GM21526 (cell line): ENCODE data around the gene CEMIP.

Source experiments
- ATAC-seq: cut with Tn5 transposase; IDR thresholded peaks from one replicate; pipeline ENCODE4 v1.9.1; 2021; ENCODE audit warnings: moderate library complexity; ENCODE audit not compliant: unreplicated experiment, low FRiP score

The CEMIP gene

DNA sequence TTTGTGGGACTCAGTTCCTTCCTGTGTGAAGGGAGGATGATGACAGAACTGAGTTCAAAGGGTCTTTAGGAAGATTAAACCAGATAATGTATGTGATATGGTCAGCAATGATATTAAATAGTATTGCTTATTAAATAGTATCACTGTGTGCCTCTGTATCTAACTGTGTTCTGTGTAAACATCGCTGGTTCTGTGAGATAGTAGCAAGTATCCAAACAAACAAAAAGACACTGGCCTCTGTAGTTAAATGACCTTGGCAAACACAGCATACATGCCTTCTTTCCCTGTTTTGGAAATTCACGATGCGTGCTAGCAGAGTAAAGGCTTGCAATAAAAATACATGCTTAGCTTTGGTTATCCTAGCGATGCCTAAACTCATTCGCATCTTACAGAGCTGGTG lies 134.4 kb downstream of the CEMIP start:
- ATAC-seq, result no peak

DNA sequence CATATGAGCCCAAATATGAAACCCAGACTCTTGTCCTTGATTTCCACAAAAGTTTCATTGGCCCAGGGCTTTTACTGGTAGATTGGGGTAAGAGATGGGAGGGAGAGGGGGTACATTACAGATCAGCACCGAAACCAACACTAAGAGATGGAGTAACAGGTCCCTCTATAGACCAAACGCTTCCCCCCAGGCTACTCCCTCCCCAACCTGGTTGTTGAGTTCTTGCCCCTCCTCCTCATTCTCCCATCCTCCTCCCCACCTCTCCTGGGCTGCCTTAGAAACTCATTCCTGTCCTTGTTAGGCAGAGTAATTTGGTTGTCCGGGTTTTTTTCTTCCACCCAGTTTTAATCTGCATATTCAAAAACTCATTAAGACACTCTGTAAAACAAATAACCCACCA lies 136.3 kb downstream of the CEMIP start:
- ATAC-seq, result no peak

DNA sequence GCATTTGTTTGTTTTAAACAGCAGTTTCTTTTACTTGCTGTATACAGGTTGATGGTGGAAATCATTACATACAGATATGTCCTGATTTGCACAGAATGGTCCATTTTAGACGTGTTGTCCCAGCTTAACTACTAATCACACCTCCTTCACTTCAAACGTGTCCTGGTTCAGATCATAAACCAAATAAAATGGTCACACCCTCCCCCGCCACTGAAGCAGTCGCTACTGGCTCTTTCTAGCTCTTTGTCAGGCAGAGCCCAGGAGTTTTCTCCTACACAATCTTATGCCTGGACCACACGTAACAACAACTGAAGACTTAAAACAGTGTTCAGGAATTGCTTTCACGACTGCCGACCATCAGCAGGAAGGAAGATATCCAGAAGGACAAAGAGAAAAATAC lies 136.9 kb downstream of the CEMIP start:
- ATAC-seq, result no peak

- no peak for ATAC-seq
Measured at GRCh38 chr15:80918196-80918783, 139.1 kb downstream of the CEMIP start.

GRCh38 chr15:80920271-80920699 lies 141.1 kb downstream of the CEMIP start:
- no peak for ATAC-seq

GRCh38 chr15:80921736-80922410 lies 142.7 kb downstream of the CEMIP start:
- no peak for ATAC-seq

- no peak for ATAC-seq
Measured at GRCh38 chr15:80923668-80924067, 144.5 kb downstream of the CEMIP start.

GRCh38 chr15:80924278-80924677 lies 145.1 kb downstream of the CEMIP start:
- no peak for ATAC-seq

DNA sequence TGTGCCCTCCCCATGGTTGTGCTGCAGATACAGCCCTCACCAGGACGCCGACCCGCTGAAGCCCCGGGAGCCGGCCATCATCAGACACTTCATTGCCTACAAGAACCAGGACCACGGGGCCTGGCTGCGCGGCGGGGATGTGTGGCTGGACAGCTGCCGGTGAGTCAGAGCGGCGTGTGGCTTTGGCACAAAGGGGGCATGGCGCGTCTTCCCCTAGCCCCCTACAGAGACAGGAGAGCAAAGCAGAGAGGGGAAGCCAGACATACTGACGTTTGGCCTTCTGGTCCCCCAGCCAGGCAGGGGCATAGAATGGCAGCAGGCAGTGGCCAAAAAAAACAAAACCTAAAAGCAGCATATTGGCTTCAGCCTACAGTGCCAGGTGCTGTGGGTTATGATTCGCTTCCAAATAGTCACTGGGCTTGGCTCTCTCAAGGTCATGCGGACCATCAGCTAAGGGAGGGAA lies 146.5 kb downstream of the CEMIP start:
- no peak for ATAC-seq

DNA sequence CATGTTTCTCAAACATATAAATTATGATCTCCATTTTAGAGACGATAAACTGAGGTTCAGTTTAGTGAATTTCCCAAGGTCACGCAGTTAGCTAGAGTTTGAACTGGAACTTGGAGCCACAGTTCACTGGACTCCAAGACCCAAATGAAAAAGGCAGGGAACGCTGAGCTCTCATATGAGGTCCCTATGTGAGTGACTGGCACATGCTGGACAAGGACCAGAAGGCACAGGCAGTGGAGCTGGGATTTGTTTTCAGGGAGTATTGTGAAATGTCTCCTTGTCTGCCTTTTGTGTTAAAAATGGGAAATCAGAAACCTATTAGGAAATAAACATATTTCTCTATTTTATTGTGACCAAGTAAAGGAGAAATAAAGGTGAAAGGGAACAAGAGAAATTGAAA lies 147.0 kb downstream of the CEMIP start:
- no peak for ATAC-seq

DNA sequence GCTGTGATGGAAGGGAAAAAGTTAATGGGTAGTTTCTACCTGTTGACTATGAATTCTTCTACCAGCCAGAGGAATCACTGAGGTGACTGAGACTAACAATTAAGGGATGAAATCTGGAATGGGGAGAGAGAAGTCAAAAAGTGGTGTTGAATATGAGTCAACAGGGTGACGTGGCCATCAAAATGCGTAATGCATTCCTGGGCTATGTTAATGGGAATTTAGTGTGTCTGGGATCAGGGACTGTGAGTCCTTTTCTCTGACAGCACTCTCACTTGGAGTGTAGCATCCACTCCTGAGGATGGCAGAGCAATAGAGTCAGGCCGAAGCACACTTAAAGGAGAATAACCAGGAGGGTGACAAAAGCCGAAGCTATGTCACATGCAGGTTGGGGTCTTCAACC lies 150.1 kb downstream of the CEMIP start:
- ATAC-seq, result no peak

- ATAC-seq, result no peak
Measured at GRCh38 chr15:80929689-80930088, 150.5 kb downstream of the CEMIP start.

- ATAC-seq, result no peak
Measured at GRCh38 chr15:80931191-80931590, 152.0 kb downstream of the CEMIP start.

- no peak for ATAC-seq
Measured at GRCh38 chr15:80931721-80932512, 152.7 kb downstream of the CEMIP start.

DNA sequence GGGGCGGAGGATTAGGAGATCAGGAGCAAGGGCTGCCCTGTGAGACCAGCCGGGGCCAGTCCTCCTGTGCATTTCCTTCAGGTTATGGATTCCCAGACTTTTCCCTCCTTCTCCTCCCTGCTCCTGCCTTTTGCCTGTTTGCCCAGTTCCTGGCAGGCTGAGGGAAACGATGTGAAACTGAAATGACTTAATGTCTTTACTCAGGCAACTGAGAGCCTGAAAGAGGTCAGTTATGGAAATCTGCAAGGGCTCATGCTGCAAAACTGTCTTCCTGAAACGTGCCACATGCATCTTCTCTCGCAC lies 153.3 kb downstream of the CEMIP start:
- ATAC-seq, result no peak

DNA sequence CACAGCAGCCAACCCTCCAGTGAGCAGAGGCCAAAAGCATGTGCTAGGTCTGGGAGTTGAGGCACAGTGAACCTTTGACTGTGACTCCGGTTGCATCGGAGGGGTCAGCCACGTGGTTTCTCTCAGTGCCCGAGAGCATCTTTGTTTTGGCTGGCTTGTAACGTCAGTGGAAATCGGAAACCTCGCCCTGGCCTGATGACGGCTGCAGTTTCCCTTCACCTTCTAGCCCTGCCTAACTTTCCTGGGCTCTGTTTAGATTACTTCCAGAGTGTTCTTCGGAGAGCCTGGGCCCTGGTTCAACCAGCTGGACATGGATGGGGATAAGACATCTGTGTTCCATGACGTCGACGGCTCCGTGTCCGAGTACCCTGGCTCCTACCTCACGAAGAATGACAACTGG lies 153.8 kb downstream of the CEMIP start:
- no peak for ATAC-seq

GRCh38 chr15:80934761-80935221 lies 155.6 kb downstream of the CEMIP start:
- no peak for ATAC-seq

GRCh38 chr15:80936288-80937078 lies 157.3 kb downstream of the CEMIP start:
- no peak for ATAC-seq

GRCh38 chr15:80937718-80938117 lies 158.5 kb downstream of the CEMIP start:
- ATAC-seq, result no peak

DNA sequence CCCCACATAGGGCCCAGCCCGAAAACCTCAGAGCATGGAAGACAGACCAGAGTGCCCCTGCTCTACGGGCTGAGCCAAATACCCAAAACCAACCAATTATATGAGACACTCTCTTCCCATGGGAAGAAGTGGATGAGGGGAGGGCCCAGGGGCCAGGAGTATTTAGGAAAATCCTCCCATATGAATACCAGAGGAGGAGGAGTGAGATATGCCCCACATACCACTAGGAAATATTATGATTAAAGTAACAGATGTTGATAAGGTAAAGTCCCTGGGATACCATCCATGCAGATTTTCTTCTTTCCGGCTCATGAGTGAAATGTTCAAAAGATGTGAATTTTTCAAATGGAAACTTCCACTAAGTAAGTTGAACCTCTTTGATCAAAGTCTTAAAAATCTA lies 160.0 kb downstream of the CEMIP start:
- ATAC-seq, result no peak

DNA sequence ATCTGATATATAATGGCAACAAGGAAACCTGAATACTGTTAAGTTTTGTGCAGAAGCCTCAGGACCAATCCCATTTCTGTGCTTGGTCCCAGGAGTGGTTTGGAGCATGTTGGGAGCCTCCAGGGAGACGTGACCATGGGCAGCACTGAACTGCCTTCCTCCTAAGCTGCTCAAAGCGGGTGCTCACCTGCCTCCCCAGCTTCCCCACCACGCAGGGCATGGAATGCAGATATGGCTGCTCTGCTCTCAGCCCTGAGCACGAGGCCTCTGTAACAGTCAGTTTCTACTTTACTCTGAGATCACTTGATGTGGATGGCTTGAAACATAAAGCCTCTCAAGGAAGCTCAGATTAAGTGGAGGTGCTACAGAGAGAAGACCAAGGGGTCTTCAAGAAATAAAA lies 161.2 kb downstream of the CEMIP start:
- no peak for ATAC-seq
